ENCODE measurements around the gene SLC1A1.

The SLC1A1 gene

DNA sequence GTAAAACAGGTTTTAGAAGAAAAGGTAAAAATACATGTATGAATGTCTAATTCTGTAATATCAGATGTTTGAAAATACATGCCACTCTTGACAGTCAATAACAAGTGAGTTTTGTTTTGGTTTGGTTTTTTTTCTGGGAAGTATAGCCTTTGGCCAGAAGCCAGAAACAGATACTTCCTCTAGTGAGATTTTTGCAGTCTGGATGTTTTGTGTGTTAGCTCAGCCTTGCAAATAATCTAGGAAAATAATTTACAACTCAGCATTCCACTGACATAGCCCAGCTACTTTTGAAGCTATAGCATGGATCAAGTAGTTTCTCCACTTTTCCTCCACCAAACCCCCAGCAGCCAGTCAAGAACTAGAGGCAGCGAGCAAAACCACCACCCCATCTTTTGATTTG, 56.7 kb downstream of the SLC1A1 start:
- DNase-seq = no peak

DNA sequence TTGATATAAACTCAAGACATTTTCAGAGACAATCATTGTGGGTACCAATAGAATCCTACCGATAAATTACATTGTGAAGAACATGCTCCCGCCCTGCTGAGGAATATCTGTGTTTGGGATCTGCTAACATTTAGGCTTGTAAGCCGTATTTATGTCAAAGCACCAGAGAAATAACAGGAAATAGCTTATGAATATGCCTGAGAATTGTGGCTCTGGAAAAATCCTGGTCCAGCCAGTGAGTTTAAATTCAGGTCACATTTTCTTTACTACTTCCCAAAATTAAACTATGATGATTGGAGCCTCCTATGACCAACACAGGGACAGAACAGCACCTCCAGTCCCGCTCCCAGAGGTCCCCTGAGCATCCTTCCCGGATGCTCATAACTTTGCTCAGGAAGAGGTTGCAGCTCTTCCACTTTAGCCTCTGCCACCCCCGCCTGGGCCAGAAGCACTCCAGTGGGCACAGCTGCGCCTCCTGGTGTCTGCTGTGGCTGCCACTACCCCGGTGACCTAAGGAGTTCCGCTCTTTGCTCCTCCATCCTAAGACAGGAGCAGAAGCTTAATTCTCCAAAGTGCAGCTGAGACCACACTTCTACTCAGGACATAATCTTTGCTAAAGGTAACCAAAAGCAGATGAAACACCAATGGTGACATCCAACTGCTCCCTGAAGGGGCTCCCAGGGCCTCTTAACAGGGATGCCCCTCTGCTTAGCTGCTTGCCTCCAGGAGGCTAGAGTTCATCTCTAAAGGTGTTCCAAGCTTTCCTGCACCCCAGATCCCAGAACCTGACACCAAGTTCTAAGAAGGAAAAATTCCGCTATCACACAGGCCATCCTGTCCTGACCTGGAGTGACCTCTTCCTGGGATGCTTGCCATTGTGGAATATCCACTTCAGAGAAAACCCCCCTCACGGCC, 58.8 kb downstream of the SLC1A1 start:
- DNase-seq = no peak

DNA sequence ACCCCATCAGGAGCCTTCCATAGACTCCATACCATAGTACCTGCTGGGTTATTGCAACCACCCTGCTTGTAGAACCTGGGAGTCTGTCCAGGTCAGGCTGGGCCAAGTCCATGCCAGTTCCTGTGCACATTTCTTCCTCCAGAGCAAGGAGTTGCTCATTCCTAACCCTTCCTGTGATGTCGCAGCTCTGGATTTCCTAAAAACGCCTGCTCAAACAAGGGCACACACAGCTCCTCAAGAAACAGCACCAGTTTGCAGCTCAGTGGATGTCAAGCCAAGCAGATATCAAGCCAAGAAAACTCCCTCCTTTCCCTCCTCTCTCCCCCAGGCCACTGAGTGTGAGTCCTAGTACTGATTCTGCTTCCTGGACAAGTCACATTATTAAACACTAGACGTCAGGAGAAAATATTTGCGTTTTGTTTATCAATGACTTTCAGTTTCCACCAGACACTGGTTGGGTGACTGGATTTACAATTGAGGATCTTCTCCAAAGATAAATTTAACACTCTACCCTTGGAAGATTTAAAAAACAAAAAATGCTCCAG, 59.6 kb downstream of the SLC1A1 start:
- DNase-seq = no peak

DNA sequence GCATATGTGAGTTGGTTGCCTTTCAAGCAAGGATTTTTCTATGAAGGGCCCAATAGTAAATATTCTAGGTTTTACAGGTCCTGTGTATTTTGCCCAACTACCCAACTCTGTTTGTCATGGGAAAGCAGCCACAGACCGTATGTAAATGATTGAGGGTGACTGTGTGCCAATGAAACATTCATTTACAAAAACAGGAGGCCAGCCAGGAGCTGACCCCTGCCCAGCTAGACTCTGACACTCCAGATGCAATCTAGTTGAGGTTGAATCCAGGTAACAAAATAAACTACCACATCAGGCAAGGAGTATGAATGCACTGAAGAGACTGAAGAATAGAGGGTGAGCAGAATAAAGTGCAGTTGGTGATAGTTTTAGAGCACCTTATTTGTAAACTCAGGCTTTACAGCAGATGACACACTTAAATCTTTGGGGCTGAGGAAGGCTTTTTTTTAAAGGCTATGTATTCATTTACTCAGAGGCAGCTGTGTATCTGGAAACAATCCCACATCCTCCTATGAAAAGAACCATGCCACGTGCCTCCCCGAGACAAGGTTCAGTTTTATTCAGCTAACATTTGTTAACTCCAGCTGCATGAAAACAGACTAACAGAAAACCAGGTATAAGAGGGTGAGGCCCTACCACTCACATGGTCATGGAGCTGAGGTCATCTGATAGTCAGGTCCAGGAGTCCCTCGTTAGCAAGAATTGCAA, 60.7 kb downstream of the SLC1A1 start:
- DNase-seq = no peak

DNA sequence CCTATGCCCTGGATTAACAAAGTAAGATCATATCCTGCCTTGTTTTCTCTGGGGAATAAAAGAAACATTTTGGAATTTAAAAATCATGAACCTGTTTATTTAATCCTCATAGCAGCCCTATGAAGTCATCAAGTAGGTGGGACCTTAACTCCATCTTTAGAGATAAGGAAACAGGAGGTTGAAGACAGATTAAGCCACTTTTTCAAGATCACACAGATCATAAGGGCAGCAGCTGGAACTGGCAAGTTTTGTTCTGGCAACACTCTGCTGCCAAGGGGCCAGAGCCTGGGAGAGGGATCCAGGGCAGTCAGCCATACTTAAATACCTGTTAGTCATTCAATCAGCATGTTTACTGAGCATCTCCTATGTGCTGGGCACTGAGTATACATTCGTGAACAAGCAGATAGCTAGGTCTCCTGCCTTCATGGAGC, 63.7 kb downstream of the SLC1A1 start:
- no peak for DNase-seq

DNA sequence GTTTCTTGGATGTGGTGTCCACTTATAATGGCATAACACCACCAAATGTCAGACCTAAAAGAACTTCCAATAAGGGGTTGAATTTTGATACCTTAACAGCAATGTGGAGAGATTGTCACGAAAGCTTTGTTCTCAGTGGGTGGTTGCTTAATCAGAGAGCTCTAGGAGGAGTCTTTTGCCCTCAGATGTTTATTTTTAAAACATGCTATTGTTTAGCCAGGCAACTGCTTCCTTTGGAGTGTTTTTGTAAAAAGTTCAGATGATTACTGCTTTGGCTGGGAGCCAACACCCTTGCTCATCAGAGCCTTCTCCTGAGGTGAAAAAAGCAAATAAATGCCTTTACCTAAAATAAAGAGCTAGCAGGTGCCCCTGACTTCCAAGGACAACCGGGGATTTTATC, 65.0 kb downstream of the SLC1A1 start:
- no peak for DNase-seq

DNA sequence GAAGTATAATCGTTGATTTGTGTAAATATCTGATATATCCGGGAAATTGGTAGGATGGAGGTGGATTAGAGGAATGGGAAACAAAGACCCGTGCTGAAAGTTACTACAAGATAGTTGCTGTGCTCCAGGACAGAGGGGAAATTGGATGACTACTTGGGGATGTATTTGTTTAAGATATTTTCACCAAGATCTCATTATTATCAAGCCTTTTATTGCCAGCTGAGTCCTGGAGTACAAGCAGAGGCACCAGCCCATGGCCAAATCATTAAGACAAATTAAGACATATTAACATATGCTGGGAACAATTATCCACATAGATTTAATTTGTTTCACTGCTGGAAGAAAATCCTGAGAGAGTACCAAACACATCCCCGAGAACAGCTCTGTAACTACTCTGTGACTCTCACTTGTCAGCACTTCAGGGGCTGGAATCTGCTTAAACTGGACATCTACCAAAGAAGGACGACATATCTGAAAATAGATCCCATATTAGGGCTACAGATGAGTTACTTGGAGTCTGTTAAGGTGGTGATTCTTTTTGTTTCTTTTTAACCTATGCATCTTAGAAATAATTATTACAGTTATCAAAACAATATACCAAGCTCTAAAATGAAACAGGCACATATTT, 68.2 kb downstream of the SLC1A1 start:
- no peak for DNase-seq

DNA sequence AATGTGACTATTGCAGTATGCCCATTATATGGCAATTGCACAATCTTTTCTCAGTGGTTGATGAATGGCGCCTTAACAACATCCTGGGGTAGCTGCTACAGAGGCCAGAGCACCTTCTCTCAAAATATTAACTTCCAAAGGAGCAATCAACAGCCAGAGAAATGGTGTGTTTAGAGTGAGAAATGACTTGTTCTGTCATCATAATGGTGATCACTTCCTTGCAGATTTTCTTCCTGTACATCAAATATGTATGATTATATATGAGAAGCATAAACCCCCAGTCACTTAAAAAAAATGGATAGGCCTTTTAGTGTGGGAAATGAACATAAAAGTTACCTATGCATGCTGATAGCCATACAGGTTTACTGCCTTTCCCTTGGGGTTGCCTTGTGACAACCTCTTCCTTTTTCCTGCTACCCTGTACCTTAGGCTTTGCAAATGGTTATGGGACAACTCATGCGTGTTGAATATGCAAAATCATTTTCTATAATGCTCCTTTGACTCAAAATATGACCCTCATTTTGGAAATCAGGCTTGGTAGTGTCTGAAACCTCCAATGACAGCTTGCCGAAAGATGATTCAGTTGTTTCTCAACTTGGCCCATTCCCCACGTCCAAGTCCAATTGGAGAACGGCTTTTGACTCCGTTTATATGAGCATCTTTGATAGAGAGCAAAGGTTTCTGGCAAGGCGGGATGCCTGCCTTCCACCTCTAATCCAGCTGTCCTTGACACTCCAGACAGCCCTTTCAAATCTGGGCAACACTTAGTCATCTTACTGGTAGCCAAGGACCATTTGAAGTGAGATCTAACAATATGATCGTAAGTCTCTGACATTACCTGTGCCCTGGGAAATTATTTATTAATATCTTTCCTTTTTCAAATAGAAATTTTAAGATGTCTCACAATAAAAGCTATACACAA, 69.3 kb downstream of the SLC1A1 start:
- DNase-seq = no peak

DNA sequence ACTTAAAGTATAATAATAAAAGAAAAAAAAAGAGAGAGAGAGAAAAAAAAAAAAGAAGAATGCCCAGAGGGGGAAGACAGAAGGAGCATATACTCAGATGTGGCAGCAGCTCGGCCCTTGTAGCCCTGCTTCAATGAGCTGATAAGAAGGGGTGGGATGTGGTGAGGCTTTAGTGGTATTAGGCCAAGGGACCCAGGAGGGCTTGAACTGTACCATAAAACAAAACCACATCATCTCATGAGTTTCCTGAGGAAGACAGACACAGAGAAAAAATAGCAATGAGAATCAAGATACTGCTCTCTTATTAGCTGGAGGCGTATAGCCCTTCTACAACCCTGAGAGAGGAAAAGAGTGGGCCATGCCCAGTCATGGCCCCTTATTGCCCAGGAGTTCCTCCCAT, 72.8 kb downstream of the SLC1A1 start:
- DNase-seq = no peak

DNA sequence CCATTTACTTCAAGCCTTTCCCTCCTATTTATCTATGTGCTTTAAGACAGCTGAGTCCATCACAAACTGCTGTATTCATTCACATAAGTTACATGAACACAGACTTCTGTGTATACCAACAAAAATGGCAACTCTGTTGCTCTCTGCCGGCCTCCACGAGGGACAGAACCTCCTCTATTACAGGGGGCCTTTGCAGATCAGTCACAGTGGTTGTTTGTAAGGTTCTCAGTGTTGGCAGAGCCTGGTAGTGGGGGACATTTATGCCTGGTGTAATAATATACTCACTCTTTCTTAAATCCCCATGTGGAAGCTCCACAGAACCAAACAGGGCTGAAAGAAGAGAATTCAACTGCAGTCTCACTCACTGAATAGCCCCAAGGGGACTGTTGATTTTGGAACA, 76.5 kb downstream of the SLC1A1 start:
- no peak for DNase-seq

DNA sequence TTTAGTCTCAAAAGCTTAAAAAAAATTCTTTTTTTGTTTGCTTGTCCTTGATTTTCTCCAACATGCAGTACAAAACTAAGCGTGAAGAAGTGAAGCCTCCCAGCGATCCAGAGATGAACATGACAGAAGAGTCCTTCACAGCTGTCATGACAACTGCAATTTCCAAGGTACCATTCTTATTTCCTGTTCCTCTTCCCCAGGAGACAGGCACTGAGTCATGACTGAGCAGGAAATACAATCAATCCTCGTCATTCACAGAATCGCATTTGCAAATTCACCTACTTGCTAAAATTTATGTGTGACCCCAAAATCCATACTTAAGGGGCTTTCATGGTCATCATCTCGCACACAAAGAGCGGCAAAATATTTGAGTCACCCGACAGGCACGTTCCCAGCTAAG, 77.3 kb downstream of the SLC1A1 start:
- no peak for DNase-seq

DNA sequence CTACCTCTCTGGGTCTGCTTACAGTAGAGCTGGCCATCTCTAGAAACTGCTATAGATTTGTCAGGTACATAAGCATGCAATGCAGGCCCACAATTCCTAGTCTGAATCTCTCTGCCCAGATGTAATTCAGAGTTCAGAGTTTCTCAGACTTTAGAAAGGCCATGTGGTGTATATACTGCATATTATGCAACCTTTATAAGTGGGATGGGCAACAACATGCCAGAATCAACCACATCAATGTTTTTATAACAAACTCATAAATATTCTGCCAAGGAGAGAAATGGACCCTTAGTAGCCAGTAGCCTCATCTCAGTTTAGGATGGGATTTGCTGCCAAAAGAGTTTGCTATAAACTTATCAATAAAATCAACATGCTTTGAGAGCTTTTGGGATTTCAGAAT, 78.8 kb downstream of the SLC1A1 start:
- DNase-seq = no peak

DNA sequence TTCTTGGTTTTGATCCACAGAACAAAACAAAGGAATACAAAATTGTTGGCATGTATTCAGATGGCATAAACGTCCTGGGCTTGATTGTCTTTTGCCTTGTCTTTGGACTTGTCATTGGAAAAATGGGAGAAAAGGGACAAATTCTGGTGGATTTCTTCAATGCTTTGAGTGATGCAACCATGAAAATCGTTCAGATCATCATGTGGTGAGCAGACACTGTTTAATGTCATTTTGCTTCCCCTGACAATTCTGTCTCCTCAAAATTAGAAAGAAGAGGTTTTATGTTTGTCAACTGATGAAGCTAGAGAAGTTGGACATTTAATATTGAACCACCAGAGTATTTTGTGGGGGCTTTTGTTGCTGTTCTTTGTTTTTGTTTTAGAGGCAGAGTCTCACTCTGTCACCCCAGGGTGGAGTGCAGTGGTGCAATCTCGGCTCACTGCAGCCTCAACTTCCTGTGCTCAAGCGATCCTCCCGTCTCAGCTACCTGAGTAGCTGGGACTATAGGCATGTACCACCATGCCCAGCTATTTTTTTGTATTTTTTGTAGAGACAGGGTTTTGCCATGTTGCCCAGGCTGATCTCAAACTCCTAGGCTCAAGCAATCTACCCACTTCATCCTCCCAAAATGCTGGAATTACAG, 82.0 kb downstream of the SLC1A1 start:
- DNase-seq = no peak

DNA sequence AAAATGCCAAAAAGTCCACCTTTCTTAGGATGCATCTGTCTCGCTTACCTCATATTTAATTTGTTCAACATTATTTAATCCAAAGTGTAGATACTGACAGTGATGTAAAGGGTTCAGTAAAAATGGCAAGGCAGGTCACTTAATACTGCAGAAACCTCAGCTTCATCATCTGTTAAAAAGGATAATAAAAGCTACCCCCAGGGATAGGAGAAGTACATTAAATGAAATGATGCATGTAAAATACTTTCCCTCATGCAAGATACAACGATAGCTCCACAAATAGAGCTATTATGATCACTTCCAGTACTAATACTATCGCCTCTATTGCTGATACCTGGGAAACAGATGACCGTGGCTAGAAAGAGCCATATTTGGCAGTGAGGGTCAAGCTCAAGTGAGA, 82.9 kb downstream of the SLC1A1 start:
- DNase-seq = no peak

DNA sequence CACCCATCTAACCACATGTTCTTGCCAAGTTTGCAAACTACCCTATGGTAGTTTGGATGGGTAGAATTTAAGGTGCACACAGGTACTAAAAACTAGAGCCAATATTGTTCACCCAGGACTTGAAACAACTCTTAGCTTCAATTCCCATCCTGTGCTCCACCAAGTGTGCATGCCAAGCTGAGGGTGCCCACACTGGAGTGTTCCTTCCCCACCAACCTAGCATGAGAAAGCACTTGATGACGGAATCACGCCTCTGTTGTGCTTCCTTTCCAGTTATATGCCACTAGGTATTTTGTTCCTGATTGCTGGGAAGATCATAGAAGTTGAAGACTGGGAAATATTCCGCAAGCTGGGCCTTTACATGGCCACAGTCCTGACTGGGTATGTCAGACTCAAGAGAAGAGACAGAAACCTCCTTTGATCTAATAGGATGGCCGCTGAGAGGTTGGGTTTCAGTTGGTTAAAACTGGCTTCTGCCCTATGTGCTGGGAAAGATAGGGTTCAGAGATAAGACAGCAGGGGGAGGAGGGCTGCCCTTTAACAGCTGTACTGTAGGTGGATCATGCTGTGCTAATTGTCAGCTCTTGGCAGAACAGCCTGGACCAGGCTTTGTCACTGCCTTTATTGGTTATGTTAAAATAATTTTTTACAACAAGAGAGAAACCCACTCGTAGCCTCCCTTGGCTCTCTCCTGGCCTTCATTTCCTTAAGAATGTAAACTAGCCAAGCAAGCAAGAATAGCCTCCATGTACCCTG, 83.5 kb downstream of the SLC1A1 start:
- DNase-seq = no peak

DNA sequence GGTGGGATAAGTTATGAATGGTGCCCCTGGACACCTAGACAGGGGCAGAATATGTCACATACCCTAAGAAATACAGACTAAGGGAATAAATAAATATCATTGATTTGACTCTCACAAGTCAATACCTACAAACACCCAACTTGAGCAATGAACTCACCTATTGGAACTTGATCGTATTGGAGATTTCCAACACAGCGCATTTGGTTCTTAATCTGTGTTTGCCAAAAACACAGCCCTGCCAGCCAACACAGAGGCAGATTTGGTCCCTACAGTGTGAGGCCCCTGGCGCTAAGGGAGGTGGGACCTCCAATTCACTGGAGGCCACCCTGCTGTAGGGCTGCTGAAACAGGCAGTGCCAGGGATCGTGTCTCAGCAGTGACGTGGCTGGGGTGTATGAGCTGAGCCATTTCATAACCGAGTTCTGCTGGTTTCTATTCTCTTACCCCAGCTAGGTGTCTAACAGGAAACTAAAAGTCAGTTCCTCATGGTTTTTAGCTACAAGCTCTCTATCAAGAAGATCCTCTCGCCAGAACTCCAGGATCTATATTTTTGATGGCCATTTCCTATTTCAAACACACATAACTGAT, 84.5 kb downstream of the SLC1A1 start:
- DNase-seq = peak in 1 of 2 donors; percentile 16

DNA sequence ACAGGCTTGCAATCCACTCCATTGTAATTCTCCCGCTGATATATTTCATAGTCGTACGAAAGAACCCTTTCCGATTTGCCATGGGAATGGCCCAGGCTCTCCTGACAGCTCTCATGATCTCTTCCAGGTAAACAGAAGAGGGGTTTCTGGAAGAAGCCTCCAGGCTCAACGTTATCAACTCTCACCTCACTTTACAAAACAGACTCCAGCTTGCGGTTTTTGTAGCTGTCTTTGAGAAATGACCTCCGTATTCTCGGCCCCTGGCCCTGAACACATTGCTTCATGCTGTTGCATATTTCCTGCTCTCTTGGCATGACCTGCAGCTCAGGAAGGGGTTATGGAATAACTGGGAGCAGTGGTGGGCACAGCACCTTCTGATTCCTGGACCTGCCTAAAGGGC, 85.7 kb downstream of the SLC1A1 start:
- DNase-seq = no peak

DNA sequence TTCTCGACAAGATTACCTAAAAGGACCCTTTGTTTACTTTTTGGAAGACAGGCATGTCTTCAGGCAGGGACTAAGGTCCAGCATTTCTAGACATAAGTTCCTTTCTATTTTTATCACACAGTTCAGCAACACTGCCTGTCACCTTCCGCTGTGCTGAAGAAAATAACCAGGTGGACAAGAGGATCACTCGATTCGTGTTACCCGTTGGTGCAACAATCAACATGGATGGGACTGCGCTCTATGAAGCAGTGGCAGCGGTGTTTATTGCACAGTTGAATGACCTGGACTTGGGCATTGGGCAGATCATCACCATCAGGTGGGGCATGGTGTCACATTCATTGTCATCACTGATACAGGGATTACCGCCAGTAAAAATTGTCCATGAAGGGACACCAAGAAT, 86.2 kb downstream of the SLC1A1 start:
- no peak for DNase-seq

DNA sequence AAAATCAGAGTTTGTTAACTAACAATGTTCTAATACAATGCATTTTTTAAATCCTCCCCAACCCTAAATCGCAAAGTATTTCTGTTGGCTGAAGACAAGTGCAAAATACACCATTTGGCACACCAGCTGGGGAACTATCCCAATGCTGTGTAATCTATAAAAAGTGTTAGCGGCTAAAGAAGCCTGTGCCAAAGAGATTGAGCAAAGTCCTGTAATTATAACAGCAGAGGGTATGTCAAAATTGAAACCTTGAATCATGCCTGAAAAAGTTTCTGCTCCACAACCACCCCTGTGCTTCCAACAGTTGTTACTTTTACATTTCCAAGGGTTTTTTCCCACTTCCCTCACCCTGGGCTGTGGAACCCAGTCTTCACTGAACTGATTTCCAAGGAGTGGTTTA, 88.7 kb downstream of the SLC1A1 start:
- DNase-seq = no peak

DNA sequence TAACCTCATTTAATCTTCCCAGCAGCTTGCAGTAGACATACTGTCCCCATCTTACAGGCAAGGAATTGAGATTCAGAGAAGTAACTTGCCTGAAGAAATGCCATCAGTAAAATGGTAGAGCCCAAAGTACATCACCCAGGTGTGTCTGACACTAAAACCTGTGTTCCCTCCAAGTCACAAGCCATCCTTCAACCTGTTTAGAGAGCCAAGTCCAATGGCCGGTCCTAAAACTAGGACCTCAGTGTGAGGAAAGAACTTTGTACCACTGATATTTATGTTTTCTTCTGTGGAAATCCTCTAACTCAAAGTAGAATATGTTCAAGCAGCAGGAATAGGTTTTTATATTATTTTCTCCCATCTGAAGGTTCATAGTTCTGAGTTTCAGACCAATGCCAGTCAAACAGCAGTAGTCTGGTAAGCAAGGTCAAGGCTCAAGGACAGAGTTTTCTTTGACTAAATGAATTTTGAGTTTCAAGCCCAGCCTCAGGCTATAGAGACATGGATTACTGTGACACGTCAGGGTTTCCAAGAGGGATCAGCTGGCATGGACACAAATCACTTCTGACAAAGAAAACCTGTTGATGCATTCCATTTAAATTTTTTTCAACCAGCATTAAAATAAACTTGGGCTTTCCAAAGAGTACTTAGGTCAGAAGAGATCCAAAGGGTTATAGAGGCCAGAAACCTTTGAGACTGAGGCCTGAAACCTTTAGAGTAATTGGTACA, 90.9 kb downstream of the SLC1A1 start:
- DNase-seq = no peak

Measured in stimulated activated CD4-positive, alpha-beta T cell treated with anti-CD3 and anti-CD28 coated beads, Interleukin-2, amount 100 ng/mL, for 48 hours (primary cell).